Nephron (organoid): Measurements from ENCODE around the gene IGSF22.

ENCODE experiments used
- H3K27ac Mint-ChIP-seq, 3 experiments: 2 replicates each; pipeline ENCODE4 v1.8.0; 2020; ENCODE audit warnings: mixed read lengths in 3 of 3, mild to moderate bottlenecking in 2 of 3, moderate library complexity in 1 of 3
- H3K27me3 Mint-ChIP-seq: 2 replicates; pipeline ENCODE4 v1.8.0; 2021; ENCODE audit warnings: low read depth, mild to moderate bottlenecking, moderate library complexity, mixed read lengths
- H3K36me3 Mint-ChIP-seq: 2 replicates; pipeline ENCODE4 v1.8.0; 2020; ENCODE audit warnings: low read depth, mixed read lengths
- H3K4me1 Mint-ChIP-seq: 2 replicates; pipeline ENCODE4 v1.8.0; 2020; ENCODE audit warnings: mixed read lengths
- H3K4me3 Mint-ChIP-seq, 3 experiments: 2 replicates each; pipeline ENCODE4 v1.8.0; 2020; ENCODE audit warnings: mild to moderate bottlenecking in 3 of 3, mixed read lengths in 3 of 3, moderate library complexity in 2 of 3
- H3K9me3 Mint-ChIP-seq: 2 replicates; pipeline ENCODE4 v1.8.0; 2020; ENCODE audit warnings: mixed read lengths
- TF ChIP-seq, protein P1 (sequence below), 3 experiments: fragments of 200-600 bp; sonication (generic); IDR thresholded peaks; one replicate each; pipeline ENCODE4 v1.5.0; 2021; ENCODE audit warnings: antibody characterized with exemption in 3 of 3; ENCODE audit not compliant: unreplicated experiment in 3 of 3

The IGSF22 gene

DNA sequence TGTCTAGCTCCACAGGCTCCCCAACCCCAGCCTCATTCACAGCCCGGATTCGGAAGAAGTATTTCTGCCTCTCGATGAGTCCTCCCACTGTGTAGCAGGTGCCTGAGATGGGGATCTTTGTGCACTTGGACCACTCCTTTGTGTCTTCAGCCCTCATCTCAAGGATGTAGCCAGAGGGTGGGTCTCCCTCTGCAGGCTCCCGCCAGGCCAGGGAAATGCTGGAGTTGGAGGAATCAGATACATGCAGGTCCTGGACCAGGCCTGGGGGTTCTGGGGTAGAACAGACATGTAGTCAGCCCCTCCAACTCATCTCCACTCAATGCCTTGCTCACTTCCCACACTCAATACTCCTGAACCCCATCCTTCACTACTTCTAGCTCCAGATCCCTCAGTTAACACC, 16.6 kb downstream of the IGSF22 start:
- TF ChIP-seq, protein P1, sequence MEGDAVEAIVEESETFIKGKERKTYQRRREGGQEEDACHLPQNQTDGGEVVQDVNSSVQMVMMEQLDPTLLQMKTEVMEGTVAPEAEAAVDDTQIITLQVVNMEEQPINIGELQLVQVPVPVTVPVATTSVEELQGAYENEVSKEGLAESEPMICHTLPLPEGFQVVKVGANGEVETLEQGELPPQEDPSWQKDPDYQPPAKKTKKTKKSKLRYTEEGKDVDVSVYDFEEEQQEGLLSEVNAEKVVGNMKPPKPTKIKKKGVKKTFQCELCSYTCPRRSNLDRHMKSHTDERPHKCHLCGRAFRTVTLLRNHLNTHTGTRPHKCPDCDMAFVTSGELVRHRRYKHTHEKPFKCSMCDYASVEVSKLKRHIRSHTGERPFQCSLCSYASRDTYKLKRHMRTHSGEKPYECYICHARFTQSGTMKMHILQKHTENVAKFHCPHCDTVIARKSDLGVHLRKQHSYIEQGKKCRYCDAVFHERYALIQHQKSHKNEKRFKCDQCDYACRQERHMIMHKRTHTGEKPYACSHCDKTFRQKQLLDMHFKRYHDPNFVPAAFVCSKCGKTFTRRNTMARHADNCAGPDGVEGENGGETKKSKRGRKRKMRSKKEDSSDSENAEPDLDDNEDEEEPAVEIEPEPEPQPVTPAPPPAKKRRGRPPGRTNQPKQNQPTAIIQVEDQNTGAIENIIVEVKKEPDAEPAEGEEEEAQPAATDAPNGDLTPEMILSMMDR (IDR thresholded peaks at IDR 0.05; ENCODE audit: unreplicated experiment in 3 of 3) = no peak
- no peaks in the 10 kb centered on the region for H3K36me3 Mint-ChIP-seq
- H3K27me3 Mint-ChIP-seq = peaks cover 24% of the 10 kb centered on the region

DNA sequence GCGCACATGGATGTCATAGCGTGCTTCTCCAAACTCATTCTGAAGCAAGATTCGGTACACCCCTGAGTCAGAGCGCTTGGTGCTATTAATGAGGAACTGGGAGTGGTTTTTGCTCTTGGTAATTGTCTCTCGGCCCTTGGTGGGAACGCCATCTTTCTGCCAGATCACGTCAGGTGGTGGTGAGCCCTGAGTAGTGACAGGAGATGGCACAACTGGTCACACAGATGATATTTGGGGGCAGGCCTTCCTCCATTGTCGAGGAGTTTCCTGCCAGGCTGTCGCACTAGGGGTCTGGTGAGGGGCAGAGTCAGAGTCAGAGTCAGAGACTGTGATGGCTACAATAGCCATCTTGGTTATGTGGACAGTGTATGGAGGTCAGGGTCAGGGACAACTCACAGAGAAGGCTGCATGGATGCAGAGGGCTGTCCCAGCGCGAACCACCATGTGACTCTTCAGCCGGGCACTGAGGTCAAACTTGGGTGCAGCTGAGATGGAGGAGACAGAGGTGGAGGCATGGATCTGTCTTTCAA, 18.1 kb downstream of the IGSF22 start:
- H3K27me3 Mint-ChIP-seq = peaks cover 14% of the 10 kb centered on the region
- no peak overlapping the region for H3K4me3 Mint-ChIP-seq
- TF ChIP-seq, protein P1 (IDR thresholded peaks at IDR 0.05; ENCODE audit: unreplicated experiment in 3 of 3) = no peak
- peaks cover 5% of the 10 kb centered on the region for H3K4me1 Mint-ChIP-seq
- no peaks in the 10 kb centered on the region for H3K9me3 Mint-ChIP-seq
- H3K36me3 Mint-ChIP-seq = no peaks in the 10 kb centered on the region
- H3K27ac Mint-ChIP-seq = no peak overlapping the region

More for the DNA sequence above, 16.6 kb downstream of the IGSF22 start:
- no peaks in the 10 kb centered on the region for H3K4me1 Mint-ChIP-seq
- no peak overlapping the region for H3K4me3 Mint-ChIP-seq
- no peaks in the 10 kb centered on the region for H3K9me3 Mint-ChIP-seq
- H3K27ac Mint-ChIP-seq = no peak overlapping the region

DNA sequence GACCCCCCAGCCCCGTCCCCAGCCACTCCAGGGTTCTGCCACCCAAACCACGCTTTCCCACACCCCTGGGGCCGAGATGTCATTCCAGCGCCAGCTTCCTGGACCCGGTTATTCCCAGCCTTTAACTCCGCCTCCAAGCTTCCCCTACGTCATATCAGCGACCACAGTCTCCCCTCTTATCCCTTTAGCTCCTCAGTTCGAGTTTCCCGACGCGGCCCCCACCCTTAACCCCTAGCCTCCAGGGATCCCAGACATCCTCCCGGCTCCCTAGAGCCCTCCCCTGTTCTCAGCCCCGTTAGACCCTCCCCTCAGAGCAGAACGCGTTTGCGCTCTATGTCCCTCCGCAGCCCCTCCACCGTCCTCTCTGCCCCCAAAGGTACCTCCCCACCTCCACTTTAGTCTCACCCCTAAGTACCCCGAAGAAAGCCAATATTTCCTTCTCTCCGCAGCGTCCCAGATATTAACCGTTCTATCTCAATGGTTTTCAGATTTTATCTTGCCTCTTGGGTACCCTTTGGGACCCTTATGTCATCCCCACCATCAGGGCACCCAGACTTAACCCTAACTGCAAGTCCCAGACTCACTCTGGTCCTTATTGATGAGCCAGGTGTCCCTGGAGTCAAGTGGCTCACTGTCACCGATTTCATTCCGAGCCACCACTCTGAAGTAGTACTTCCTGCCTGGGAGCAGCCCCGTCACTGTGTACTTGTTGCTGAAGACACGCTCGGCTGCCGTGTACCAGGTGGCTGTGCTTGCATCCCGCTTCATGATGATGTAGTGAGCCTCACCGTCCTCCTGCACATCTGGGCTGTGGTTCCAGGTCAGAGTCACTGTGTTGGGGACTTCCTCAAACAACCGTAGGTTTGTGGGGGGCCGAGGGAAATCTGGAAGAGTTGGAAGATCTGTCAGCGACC, 19.4 kb downstream of the IGSF22 start:
- Mint-ChIP-seq H3K36me3 (no peaks in the 10 kb centered on the region), H3K4me1 (peaks cover 5% of the 10 kb centered on the region), H3K4me3 (no peak overlapping the region)

DNA sequence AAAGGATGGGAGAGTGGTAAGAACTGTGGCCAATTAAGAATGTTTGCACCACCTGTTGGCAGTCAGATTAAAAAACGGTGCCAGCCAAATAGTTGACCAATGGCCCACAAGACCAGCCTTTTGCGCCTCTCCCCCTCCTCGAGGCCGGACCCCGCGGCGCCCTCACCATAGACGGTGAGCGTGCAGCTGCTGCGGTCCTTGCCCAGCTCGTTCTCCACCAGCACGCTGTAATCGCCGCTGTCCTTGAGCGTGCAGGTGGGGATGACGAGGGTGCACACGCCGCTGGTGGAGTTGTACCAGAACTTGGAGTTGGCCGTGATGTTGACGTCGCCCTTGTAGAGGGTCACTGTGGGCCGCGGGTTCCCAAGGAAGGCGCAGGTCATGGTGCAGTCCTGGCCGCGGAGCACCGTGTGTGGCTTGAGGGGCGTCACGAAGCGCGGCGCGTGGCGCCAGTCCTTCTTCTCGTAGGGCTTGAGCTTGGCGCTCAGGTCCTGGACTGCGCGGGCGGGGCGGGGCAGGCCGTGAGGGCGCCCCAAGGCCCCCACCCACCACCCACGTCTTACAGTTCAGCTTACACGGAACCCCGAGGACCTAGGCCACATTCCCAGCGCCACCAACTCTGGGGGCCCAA, 20.2 kb downstream of the IGSF22 start:
- Mint-ChIP-seq H3K4me1 (peaks cover 10% of the 10 kb centered on the region), H3K27me3 (peaks cover 18% of the 10 kb centered on the region), H3K27ac (no peak overlapping the region), H3K4me3 (no peak overlapping the region), H3K36me3 (no peaks in the 10 kb centered on the region), H3K9me3 (no peaks in the 10 kb centered on the region)
- TF ChIP-seq, protein P1 (IDR thresholded peaks at IDR 0.05; ENCODE audit: unreplicated experiment in 3 of 3) = no peak

More for the DNA sequence above, 19.4 kb downstream of the IGSF22 start:
- Mint-ChIP-seq H3K27ac (no peak overlapping the region), H3K27me3 (peaks cover 13% of the 10 kb centered on the region), H3K9me3 (no peaks in the 10 kb centered on the region)
- TF ChIP-seq, protein P1 (IDR thresholded peaks at IDR 0.05; ENCODE audit: unreplicated experiment in 3 of 3) = no peak

DNA sequence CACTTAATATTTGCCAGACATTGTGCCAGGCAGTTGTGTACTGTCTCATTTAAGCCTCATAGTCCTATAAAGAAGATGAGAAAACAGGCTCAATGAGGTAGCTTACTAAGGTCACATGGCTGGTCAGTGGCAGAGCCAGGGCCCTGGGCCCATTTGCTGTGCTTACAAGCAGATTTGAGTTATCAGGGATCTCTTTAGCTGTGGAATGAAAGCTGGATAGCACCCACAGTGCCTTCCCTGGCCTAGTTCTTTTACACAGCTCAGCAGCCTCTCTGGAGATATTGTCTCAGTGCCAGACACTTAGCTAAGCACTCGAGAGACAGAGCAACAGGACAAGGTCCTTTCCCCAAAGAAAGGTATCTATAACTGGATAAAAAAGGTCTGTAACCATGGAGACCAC, 21.3 kb downstream of the IGSF22 start:
- Mint-ChIP-seq H3K9me3 (no peaks in the 10 kb centered on the region), H3K36me3 (no peaks in the 10 kb centered on the region), H3K4me3 (no peak overlapping the region), H3K27ac (no peak overlapping the region), H3K27me3 (peaks cover 18% of the 10 kb centered on the region), H3K4me1 (peaks cover 19% of the 10 kb centered on the region)
- TF ChIP-seq, protein P1 (IDR thresholded peaks at IDR 0.05; ENCODE audit: unreplicated experiment in 3 of 3) = no peak
